Neuronal stem cell (in vitro differentiated cells): Measurements from ENCODE around the gene ALPL.

ENCODE experiments used
- DNase-seq: peaks from one replicate; pipeline ENCODE4 v3.0.0-alpha.2; 2013; ENCODE audit warnings: low spot score
- H2AFZ ChIP-seq: one replicate; pipeline ENCODE4 v1.6.1; 2013; ENCODE audit warnings: mild to moderate bottlenecking, low read length, inconsistent platforms
- H2AK5ac ChIP-seq: 2 replicates; pipeline ENCODE4 v1.6.1; 2013; ENCODE audit warnings: low read depth, mild to moderate bottlenecking, inconsistent platforms, low read length, moderate library complexity, mixed read lengths
- H2BK120ac ChIP-seq: 2 replicates; pipeline ENCODE4 v1.6.1; 2013; ENCODE audit warnings: low read depth, mild to moderate bottlenecking, inconsistent platforms, low read length, moderate library complexity, mixed read lengths
- H2BK12ac ChIP-seq: one replicate; pipeline ENCODE4 v1.6.1; 2013; ENCODE audit warnings: low read length, inconsistent platforms
- H2BK15ac ChIP-seq: 2 replicates; pipeline ENCODE4 v1.6.1; 2013; ENCODE audit warnings: mild to moderate bottlenecking, low read length, inconsistent platforms, mixed read lengths
- H2BK5ac ChIP-seq: one replicate; pipeline ENCODE4 v1.6.1; 2013; ENCODE audit warnings: inconsistent platforms, mild to moderate bottlenecking, low read length, moderate library complexity
- H3K14ac ChIP-seq: one replicate; pipeline ENCODE4 v1.6.1; 2013; ENCODE audit warnings: low read length, inconsistent platforms
- H3K18ac ChIP-seq: 2 replicates; pipeline ENCODE4 v1.6.1; 2013; ENCODE audit warnings: low read length, inconsistent platforms
- H3K23ac ChIP-seq: 2 replicates; pipeline ENCODE4 v1.6.1; 2013; ENCODE audit warnings: low read depth, mild to moderate bottlenecking, mixed read lengths, low read length, inconsistent platforms; ENCODE audit not compliant: poor library complexity
- H3K27ac ChIP-seq: replicated peaks from 3 replicates; pipeline ENCODE4 v1.5.1; 2013; ENCODE audit warnings: low read length, inconsistent platforms
- H3K27me3 ChIP-seq, 3 experiments: 2 replicates each; pipeline ENCODE4 v1.6.1; 2013; ENCODE audit warnings: low read length in 3 of 3, mild to moderate bottlenecking in 2 of 3, inconsistent platforms in 1 of 3, low read depth in 1 of 3, mixed read lengths in 1 of 3, moderate library complexity in 1 of 3; ENCODE audit not compliant: control insufficient read depth in 3 of 3, insufficient read depth in 3 of 3
- H3K36me3 ChIP-seq, 2 donors: replicated peaks in 1 of 2; 2 replicates each; pipeline ENCODE4 v1.6.1; 2013; ENCODE audit warnings: low read length in 2 of 2; ENCODE audit not compliant: control insufficient read depth in 2 of 2, insufficient read depth in 2 of 2
- H3K4ac ChIP-seq: 2 replicates; pipeline ENCODE4 v1.6.1; 2013; ENCODE audit warnings: inconsistent platforms, mild to moderate bottlenecking, low read length, moderate library complexity
- H3K4me1 ChIP-seq, 2 donors: 1 replicate in 1 of 2; 2 replicates in 1 of 2; pipeline ENCODE4 v1.6.1; 2013; ENCODE audit warnings: low read length in 2 of 2, low read depth in 1 of 2; ENCODE audit not compliant: control insufficient read depth in 2 of 2, insufficient read depth in 1 of 2
- H3K4me2 ChIP-seq: one replicate; pipeline ENCODE4 v1.6.1; 2013; ENCODE audit warnings: mild to moderate bottlenecking, low read length, inconsistent platforms; ENCODE audit not compliant: insufficient read depth, poor library complexity, severe bottlenecking
- H3K4me3 ChIP-seq, 2 donors: 2 replicates each; pipeline ENCODE4 v1.5.1; 2013; ENCODE audit warnings: low read length in 2 of 2, mild to moderate bottlenecking in 2 of 2, inconsistent platforms in 1 of 2, moderate library complexity in 1 of 2
- H3K79me1 ChIP-seq: one replicate; pipeline ENCODE4 v1.6.1; 2013; ENCODE audit warnings: low read depth, mild to moderate bottlenecking, inconsistent platforms, low read length, moderate library complexity
- H3K9ac ChIP-seq: one replicate; pipeline ENCODE4 v1.6.1; 2013; ENCODE audit warnings: mild to moderate bottlenecking, low read depth, low read length, inconsistent platforms; ENCODE audit not compliant: poor library complexity
- H3K9me3 ChIP-seq, 2 donors: replicated peaks in 1 of 2; 2 replicates each; pipeline versions ENCODE3 to v1.6.1; 2013; ENCODE audit warnings: low read length in 2 of 2, mild to moderate bottlenecking in 2 of 2, inconsistent platforms in 1 of 2, low read depth in 1 of 2, mixed read lengths in 1 of 2, moderate library complexity in 1 of 2; ENCODE audit not compliant: control insufficient read depth in 2 of 2, insufficient read depth in 1 of 2
- H4K8ac ChIP-seq: one replicate; pipeline ENCODE4 v1.6.1; 2013; ENCODE audit warnings: low read depth, mild to moderate bottlenecking, inconsistent platforms, low read length, moderate library complexity
- H4K91ac ChIP-seq: one replicate; pipeline ENCODE4 v1.6.1; 2013; ENCODE audit warnings: low read length, low read depth, mild to moderate bottlenecking, inconsistent platforms; ENCODE audit not compliant: poor library complexity
- WGBS, 2 donors: extraction: QIAGEN DNeasy Blood & Tissue Kit; methylation state at CpG; one replicate each; pipeline ENCODE4 v1.1.7; 2013; ENCODE audit warnings: missing lambda C conversion rate in 2 of 2, mixed read lengths in 1 of 2; ENCODE audit not compliant: insufficient read length in 2 of 2, insufficient replicate concordance in 1 of 2; ENCODE audit errors: extremely low coverage in 2 of 2; 5-methylcytosine and 5-hydroxymethylcytosine counted together

The ALPL gene

DNA sequence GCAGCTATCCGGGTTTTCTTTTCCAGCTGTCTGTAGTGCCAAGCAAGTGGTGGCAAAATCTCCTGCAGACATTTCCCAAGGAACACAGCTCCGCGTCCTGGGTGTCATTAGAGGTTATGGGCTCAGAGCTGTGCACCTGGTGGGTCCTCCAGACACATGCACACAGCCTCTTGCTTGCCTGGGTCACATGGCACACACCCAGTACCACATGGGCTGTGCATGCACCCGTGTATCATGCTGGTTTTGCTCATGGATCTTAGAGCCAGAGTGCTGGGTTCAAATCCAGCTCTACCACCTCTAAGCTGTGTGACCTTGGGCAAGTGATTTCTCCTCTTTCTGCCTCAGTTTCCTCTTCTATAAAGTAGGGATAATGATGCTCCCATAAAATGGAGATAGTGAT is 61.7 kb downstream of the ALPL start:
- Histone ChIP-seq H2BK5ac (no peak overlapping the region), H3K27me3 (peaks cover 0 to 3% (median 0%) of the 10 kb centered on the region in 3 experiments), H3K18ac (no peak overlapping the region), H3K4me1 (peaks cover 21 to 22% of the 10 kb centered on the region in 2 donors), H4K91ac (no peak overlapping the region), H2BK120ac (no peak overlapping the region), H3K9ac (no peak overlapping the region), H3K23ac (no peak overlapping the region), H3K4me3 (no peak overlapping the region), H3K4me2 (no peak overlapping the region), H2AK5ac (no peak overlapping the region), H4K8ac (no peak overlapping the region), H3K9me3 (peaks cover 0 to 2% of the 10 kb centered on the region in 2 donors), H3K27ac (no peak overlapping the region), H3K14ac (no peak overlapping the region), H3K4ac (no peak overlapping the region), H3K36me3 (peaks cover 0 to 15% of the 10 kb centered on the region in 2 donors), H3K79me1 (peaks cover under 1% of the 10 kb centered on the region), H2BK12ac (no peak overlapping the region), H2AFZ (no peak overlapping the region), H2BK15ac (no peak overlapping the region)
- no peak for DNase-seq
- no CpG with 5 or more reads among the region's 4 CpGs for WGBS, 2 donors

DNA sequence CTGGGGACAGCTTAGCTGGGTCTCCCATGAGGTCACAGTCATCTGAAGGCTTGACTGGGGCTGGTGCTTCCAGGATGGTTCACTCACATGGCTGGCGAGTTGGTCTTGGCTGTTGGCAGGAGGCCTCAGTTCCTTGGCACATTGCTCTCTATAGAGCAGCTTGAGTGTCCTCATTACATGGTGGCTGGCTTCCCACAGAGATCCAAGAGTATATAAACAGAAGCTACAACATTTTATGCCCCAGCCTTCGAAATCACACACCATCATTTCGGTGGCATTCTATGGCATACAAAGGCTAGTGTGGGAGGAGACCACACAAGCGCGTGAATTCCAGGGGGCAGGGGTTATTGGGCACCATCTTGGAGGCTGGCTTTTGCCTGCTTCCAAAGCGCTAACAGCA is 63.0 kb downstream of the ALPL start:
- Histone ChIP-seq H2BK5ac (peak overlapping the region; percentile 58), H3K27me3 (peaks cover 0 to 3% (median 0%) of the 10 kb centered on the region in 3 experiments), H4K8ac (no peak overlapping the region), H2AFZ (no peak overlapping the region), H3K4ac (no peak overlapping the region), H3K36me3 (peaks cover 0 to 15% of the 10 kb centered on the region in 2 donors), H2BK120ac (no peak overlapping the region), H2AK5ac (no peak overlapping the region), H3K9ac (no peak overlapping the region), H3K18ac (no peak overlapping the region), H3K4me1 (peaks cover 21 to 22% of the 10 kb centered on the region in 2 donors), H3K9me3 (peaks cover 0 to 2% of the 10 kb centered on the region in 2 donors), H3K14ac (no peak overlapping the region), H4K91ac (no peak overlapping the region), H3K23ac (peak overlapping the region; percentile 37), H3K27ac (no peak overlapping the region), H3K79me1 (no peaks in the 10 kb centered on the region), H2BK15ac (peak overlapping the region; percentile 6), H3K4me3 (no peak overlapping the region), H3K4me2 (no peak overlapping the region), H2BK12ac (no peak overlapping the region)
- DNase-seq = no peak
- WGBS, 2 donors = no CpG with 5 or more reads among the region's 6 CpGs

DNA sequence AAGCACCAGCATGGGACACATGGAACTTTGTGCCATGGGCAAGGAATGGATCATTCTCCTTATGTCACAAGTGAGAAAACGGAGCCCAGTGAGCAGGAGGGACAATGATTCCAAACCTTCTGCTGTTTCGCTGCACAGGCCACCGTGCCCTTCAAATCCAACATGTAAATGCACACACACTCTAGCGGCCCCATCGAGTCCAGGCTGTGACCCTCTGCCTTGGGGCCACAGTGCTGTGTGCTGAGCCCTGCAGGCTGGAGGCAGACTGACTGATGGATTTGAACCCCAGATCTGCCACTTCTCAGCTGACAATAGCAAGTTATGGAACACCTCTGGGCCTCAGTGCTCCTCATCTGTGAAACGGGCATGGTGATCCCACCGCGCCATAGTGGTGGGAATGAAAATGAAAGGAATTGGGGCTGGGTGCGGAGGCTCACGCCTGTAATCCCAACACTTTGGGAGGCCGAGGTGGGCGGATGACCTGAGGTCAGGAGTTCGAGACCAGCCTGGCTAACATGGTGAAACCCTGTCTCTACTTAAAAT is 63.6 kb downstream of the ALPL start:
- Histone ChIP-seq H2AFZ (no peak overlapping the region), H3K4me3 (no peak overlapping the region), H2BK15ac (no peak overlapping the region), H3K27ac (no peak overlapping the region), H2BK5ac (peak overlapping the region; percentile 58), H3K18ac (peak overlapping the region; percentile 28), H4K91ac (peak overlapping the region; percentile 54), H3K27me3 (peaks cover 0 to 3% (median 0%) of the 10 kb centered on the region in 3 experiments), H2AK5ac (peak overlapping the region; percentile 33), H3K14ac (no peak overlapping the region), H2BK12ac (no peak overlapping the region), H3K4me1 (peaks cover 21 to 22% of the 10 kb centered on the region in 2 donors), H3K9ac (no peak overlapping the region), H3K9me3 (peaks cover 0 to 2% of the 10 kb centered on the region in 2 donors), H4K8ac (no peak overlapping the region), H3K4ac (peak overlapping the region; percentile 79), H3K36me3 (peaks cover 0 to 12% of the 10 kb centered on the region in 2 donors), H3K4me2 (no peak overlapping the region), H3K23ac (peak overlapping the region; percentile 75), H2BK120ac (no peak overlapping the region), H3K79me1 (no peaks in the 10 kb centered on the region)
- no CpG with 5 or more reads among the region's 13 CpGs for WGBS, 2 donors
- DNase-seq = no peak

DNA sequence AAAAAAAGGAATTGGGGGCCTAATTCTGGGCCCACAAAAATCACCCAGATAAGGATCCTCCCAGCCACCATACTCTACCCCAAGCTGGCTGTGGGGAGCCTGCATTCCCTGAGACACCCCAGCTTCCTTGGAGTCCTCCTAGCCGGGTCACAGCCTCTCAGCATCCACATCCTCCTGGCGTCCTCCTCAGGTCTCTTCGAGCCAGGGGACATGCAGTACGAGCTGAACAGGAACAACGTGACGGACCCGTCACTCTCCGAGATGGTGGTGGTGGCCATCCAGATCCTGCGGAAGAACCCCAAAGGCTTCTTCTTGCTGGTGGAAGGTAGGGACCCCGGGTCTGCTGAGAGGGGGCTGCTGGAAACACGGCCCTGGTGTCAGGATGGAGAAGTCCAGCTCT is 64.3 kb downstream of the ALPL start:
- no CpG with 5 or more reads among the region's 11 CpGs for WGBS, 2 donors
- no peak overlapping the region for H3K23ac ChIP-seq
- no peak overlapping the region for H3K27ac ChIP-seq
- H3K14ac ChIP-seq = no peak overlapping the region
- H2BK120ac ChIP-seq = no peak overlapping the region
- no peak overlapping the region for H3K9ac ChIP-seq
- H2AFZ ChIP-seq = no peak overlapping the region
- H3K9me3 ChIP-seq = peaks cover 0 to 2% of the 10 kb centered on the region in 2 donors
- H2BK15ac ChIP-seq = no peak overlapping the region
- H3K4me2 ChIP-seq = no peak overlapping the region
- no peak overlapping the region for H2AK5ac ChIP-seq
- no peaks in the 10 kb centered on the region for H3K79me1 ChIP-seq
- peaks cover 20 to 21% of the 10 kb centered on the region in 2 donors for H3K4me1 ChIP-seq
- H3K27me3 ChIP-seq = peaks cover 0 to 3% (median 0%) of the 10 kb centered on the region in 3 experiments
- no peak overlapping the region for H3K4ac ChIP-seq
- DNase-seq = no peak
- no peak overlapping the region for H4K91ac ChIP-seq
- H3K18ac ChIP-seq = peak overlapping the region; percentile 40
- H4K8ac ChIP-seq = no peak overlapping the region
- H2BK5ac ChIP-seq = no peak overlapping the region
- peaks cover 0 to 8% of the 10 kb centered on the region in 2 donors for H3K36me3 ChIP-seq
- no peak overlapping the region for H2BK12ac ChIP-seq
- H3K4me3 ChIP-seq = peak overlapping the region in 1 of 2 donors; percentile 36
